ENCODE measurements around the gene PGM1.

Gene PGM1

DNA sequence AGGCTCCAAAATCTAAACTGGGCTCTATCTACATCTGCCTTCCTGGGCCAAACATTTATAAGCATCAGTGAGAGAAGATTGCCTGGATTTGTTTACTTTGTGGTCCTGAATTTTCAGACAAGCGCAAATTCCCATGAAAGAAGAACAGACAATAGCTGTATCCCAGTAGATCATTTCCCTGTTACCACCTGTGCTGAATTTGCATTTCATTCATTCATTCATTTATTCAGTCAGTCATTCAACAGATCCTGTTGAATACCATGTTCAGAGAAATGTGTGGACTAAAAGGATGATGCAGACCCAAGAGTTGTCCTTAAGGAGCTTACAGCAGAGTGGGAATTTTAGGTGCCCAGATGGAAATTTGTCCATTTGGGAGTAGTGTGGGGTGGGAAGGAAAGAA is 2.2 kb downstream of the PGM1 start:
- in situ Hi-C loops (cut with HindIII; ENCODE audit: low pct_ligation_motif_present, low pct_unique_long_range_greater_than_20kb, low sequenced_read_pairs), result no loop called here
- no peak for DNase-seq

GRCh38 chr1:63599799-63600198 is 6.6 kb downstream of the PGM1 start:
- in situ Hi-C loops (cut with HindIII; ENCODE audit: low pct_ligation_motif_present, low pct_unique_long_range_greater_than_20kb, low sequenced_read_pairs), result no loop called here

GRCh38 chr1:63600248-63600647 is 7.0 kb downstream of the PGM1 start:
- in situ Hi-C loops (cut with HindIII; ENCODE audit: low pct_ligation_motif_present, low pct_unique_long_range_greater_than_20kb, low sequenced_read_pairs), result no loop called here
- no peak for DNase-seq

More at GRCh38 chr1:63599799-63600198, 6.6 kb downstream of the PGM1 start:
- DNase-seq, result no peak

DNA sequence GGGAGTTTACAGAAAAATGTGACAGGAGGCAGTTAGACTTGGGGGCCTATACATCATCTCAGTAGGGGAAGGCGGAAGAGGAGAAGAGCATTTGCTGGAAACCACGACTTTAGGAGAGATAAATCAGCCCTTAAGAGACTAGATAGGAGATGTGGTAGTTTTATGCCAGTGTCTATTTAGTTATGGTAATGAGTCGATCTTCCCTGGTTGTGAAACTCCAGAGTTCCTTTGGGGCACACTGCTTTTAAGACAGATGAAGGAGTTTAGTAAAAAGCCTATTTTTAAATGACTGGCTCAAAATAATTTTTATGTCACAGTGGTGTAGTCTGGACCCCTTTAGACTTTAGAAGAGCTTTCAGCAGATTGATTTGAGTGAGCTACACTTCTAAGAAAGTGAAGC is 7.8 kb downstream of the PGM1 start:
- in situ Hi-C loops (cut with HindIII; ENCODE audit: low pct_ligation_motif_present, low pct_unique_long_range_greater_than_20kb, low sequenced_read_pairs), result no loop called here
- DNase-seq, result no peak

GRCh38 chr1:63601463-63601862 is 8.3 kb downstream of the PGM1 start:
- DNase-seq, result no peak
- in situ Hi-C loops (cut with HindIII; ENCODE audit: low pct_ligation_motif_present, low pct_unique_long_range_greater_than_20kb, low sequenced_read_pairs), result no loop called here

DNA sequence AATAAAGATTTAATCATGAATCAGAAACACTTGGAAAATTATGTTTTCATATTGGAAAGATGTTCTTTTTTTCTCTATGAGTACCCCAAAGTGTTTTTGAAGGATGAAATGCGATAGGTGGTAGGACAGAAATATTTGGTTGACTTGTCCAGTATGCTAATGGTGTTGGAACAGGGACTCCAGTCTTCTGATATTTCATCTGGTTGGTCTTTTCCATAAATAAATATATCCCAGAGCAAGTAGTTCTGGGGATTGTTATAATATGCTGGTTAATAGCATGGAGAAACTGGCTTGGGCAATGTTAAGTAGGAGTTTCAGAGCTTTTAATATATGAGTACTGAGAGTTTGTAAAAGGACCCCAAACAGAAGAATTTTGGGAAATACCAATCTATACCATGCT is 8.7 kb downstream of the PGM1 start:
- in situ Hi-C loops (cut with HindIII; ENCODE audit: low pct_ligation_motif_present, low pct_unique_long_range_greater_than_20kb, low sequenced_read_pairs), result no loop called here
- DNase-seq, result no peak

DNA sequence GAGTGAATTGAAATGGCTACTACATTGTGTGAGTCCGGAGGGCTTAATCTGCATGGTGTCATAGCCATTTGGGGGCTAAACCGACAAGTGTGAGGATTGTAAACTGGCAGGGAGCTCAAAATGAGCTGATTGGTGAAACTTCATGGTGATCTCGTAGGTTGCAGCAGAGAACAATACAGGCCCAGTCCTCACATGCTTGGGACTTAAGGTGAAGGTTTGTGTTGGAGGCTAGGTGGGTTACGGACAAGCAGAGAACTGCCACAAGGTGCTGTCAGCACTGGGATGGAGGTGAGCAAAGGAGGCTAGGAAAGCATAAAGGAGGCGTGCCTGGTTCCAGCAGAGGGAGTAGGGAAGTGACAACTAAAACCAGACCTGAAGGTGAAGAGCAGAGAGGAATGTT is 9.4 kb downstream of the PGM1 start:
- no peak for DNase-seq
- in situ Hi-C loops (cut with HindIII; ENCODE audit: low pct_ligation_motif_present, low pct_unique_long_range_greater_than_20kb, low sequenced_read_pairs), result no loop called here

DNA sequence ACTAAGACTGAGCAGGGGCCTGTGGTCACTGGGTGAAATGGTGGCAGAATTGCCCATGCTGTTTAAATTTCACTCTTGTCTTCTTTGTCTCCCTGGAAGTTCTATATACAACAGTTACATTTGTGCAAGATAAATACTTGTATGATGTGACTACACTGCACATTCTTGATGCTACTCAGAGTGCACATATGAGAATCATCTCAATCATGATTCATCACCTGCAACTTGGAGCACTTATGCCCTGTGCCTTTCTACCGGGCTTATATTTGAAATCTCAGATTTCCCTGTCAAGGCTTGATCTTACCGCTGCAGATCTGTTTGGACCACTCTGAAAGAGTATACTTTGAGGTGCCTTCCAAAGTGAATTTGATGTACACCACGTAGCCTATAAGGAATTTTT is 10.6 kb downstream of the PGM1 start:
- DNase-seq, result no peak
- in situ Hi-C loops (cut with HindIII; ENCODE audit: low pct_ligation_motif_present, low pct_unique_long_range_greater_than_20kb, low sequenced_read_pairs), result no loop called here

DNA sequence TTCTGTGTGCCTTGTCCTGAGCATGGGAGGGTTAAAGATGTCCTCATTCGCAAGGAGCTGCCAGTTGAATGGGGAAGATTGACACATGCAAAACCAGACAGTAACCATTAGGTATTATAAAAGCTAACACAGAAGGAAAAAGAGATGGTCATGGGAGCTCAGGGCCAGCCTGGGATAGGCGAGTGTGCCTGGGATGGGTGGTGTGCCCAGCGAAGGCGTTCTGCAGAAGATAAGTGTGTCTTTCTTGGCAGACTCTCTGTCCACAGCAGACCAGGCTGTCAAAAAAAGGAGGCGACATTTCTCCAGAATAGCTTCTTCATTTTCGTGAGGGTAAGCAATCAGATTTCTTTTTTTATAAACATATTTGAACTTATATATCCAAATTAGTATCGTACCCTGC is 14.1 kb downstream of the PGM1 start:
- DNase-seq, result no peak
- in situ Hi-C loops (cut with HindIII; ENCODE audit: low pct_ligation_motif_present, low pct_unique_long_range_greater_than_20kb, low sequenced_read_pairs), result no loop called here

GRCh38 chr1:63611231-63611630 is 18.0 kb downstream of the PGM1 start:
- in situ Hi-C loops (cut with HindIII; ENCODE audit: low pct_ligation_motif_present, low pct_unique_long_range_greater_than_20kb, low sequenced_read_pairs), result no loop called here

DNA sequence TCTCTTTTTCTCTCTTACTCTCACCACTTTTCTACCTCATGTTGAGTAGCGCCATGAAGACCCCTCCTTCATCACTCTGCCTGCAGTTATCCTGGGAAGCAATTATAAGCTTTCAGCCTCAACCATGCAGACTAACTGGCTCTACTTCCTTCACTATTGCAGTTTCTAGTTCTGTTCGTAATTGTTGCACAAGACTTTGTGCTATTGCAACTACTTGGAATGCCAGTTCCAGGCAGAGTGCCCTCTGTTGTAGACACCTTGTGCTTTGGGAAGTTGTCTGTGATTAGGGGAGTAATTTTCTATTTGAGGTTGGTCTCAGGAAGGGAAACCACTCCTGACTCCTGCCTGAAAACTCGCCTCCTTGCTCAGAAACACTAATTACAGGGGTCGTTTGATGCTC is 19.4 kb downstream of the PGM1 start:
- DNase-seq, result no peak
- in situ Hi-C loops (cut with HindIII; ENCODE audit: low pct_ligation_motif_present, low pct_unique_long_range_greater_than_20kb, low sequenced_read_pairs), result no loop called here

More at GRCh38 chr1:63611231-63611630, 18.0 kb downstream of the PGM1 start:
- DNase-seq, result no peak

DNA sequence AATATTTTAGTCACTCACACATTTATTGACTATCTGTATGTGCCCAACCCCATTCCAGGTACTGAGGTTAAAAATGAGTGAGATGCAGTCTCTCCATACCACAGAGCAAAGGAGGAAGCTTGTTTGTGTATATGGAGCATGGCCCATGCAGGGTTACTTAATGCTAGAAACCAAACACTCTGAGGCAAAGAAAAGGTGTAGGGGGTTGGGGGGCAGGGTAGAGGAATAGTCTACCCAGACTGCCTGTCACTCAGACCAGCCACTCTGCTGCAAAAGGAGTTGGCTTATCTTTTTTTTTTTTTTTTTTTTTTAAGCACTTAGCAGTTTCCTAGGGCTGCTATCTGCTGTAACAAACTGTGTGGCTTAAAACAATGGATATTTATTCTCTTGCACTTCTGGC is 19.8 kb downstream of the PGM1 start:
- DNase-seq, result no peak
- in situ Hi-C loops (cut with HindIII; ENCODE audit: low pct_ligation_motif_present, low pct_unique_long_range_greater_than_20kb, low sequenced_read_pairs), result no loop called here

- peak; percentile 74 for DNase-seq
- in situ Hi-C loops (cut with HindIII; ENCODE audit: low pct_ligation_motif_present, low pct_unique_long_range_greater_than_20kb, low sequenced_read_pairs), result no loop called here
These were observed 22.7 kb downstream of the PGM1 start for GRCh38 chr1:63615768-63616420.

- in situ Hi-C loops (cut with HindIII; ENCODE audit: low pct_ligation_motif_present, low pct_unique_long_range_greater_than_20kb, low sequenced_read_pairs), result no loop called here
- no peak for DNase-seq
These were observed 24.2 kb downstream of the PGM1 start for GRCh38 chr1:63617450-63617849.

GRCh38 chr1:63618011-63618410 is 24.8 kb downstream of the PGM1 start:
- DNase-seq, result no peak
- in situ Hi-C loops (cut with HindIII; ENCODE audit: low pct_ligation_motif_present, low pct_unique_long_range_greater_than_20kb, low sequenced_read_pairs), result no loop called here

DNA sequence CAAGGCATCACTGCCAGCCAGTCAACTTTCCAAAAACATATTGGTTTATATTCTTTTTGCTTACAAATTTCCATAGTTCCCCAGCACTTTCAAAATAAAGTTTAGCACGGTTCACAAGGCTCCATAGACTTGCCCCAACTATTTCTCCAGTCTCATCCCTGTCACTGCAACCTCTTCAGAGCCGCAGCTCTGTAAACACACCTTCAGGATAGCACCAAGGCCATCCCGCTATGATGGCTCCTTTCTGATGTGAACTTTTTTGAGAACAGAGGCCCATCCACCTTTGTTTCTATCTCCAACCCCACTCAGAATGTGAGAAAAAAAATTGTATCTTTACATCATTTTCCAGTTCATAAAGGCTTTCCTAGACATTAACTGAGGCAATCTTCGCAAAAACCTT is 26.3 kb downstream of the PGM1 start:
- DNase-seq, result no peak
- in situ Hi-C loops (cut with HindIII; ENCODE audit: low pct_ligation_motif_present, low pct_unique_long_range_greater_than_20kb, low sequenced_read_pairs), result no loop called here

GRCh38 chr1:63620671-63621070 is 27.5 kb downstream of the PGM1 start:
- in situ Hi-C loops (cut with HindIII; ENCODE audit: low pct_ligation_motif_present, low pct_unique_long_range_greater_than_20kb, low sequenced_read_pairs), result no loop called here
- no peak for DNase-seq

DNA sequence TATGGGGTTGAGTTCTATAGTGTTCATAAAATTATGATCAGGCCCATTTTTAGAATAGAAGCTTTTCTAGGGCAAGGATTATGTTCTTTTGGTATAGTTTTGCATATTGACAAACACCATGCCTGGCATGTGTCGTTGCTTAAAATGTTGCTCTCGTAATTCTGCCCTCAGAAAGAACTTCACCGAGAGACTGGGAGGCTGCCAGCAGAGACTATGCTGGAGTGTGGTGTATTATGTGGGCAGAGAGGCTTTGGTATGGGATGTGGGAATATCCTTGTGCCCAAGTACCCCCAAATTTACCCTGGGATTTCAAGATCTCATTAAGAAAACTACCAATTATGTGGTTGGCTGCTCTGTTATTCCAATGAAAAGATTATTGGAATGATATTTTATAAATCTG is 27.9 kb downstream of the PGM1 start:
- in situ Hi-C loops (cut with HindIII; ENCODE audit: low pct_ligation_motif_present, low pct_unique_long_range_greater_than_20kb, low sequenced_read_pairs), result no loop called here
- DNase-seq, result no peak

DNA sequence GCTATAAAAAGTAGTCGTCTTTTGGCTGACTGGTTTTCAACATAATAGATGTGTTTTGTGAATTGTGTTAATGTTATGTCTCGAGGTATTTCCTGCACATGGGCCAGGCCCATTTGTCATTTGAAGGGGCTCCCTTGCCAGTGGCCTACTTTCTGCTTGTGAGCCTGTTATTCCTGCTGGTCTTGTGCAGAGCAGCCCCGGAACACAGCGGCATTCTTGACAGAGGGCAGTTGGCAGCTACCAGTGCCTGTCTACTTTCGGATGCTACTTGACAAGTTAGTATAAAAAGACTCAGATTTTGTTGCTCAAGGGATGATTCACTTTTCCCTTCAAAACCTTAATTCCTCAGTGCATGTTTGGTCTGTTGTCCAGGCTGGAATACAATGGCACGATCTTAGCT is 28.5 kb downstream of the PGM1 start:
- no peak for DNase-seq
- in situ Hi-C loops (cut with HindIII; ENCODE audit: low pct_ligation_motif_present, low pct_unique_long_range_greater_than_20kb, low sequenced_read_pairs), result no loop called here

GRCh38 chr1:63622849-63623566 is 29.8 kb downstream of the PGM1 start:
- no peak for DNase-seq
- in situ Hi-C loops (cut with HindIII; ENCODE audit: low pct_ligation_motif_present, low pct_unique_long_range_greater_than_20kb, low sequenced_read_pairs), result no loop called here
